Astrocyte of the cerebellum (primary cell): Measurements from ENCODE around the gene CACNA1D.

Source experiments
- DNase-seq: peaks from one replicate; pipeline ENCODE4 v3.0.0-alpha.2; 2011; ENCODE audit warnings: low read depth
- H3K4me3 ChIP-seq: 2 replicates; pipeline ENCODE4 v1.5.1; 2011; ENCODE audit warnings: mild to moderate bottlenecking, low read depth, low read length, moderate library complexity
- CTCF ChIP-seq: IDR thresholded peaks from 2 replicates; pipeline ENCODE4 v1.5.1; 2012; ENCODE audit warnings: low read length, low read depth, moderate library complexity, mild to moderate bottlenecking; ENCODE audit errors: missing control alignments
- in situ Hi-C: cut with HindIII; loops from 2 replicates; pipeline ENCODE4 v1.10.0; 2017; ENCODE audit warnings: low sequenced_read_pairs

Gene CACNA1D

GRCh38 chr3:53860196-53860595 lies 365.8 kb downstream of the CACNA1D start:
- no peak for DNase-seq
- TF ChIP-seq CTCF: no peak
- H3K4me3 ChIP-seq: no peak overlapping the region
- in situ Hi-C loops: no loop called here

GRCh38 chr3:53862241-53862640 lies 367.8 kb downstream of the CACNA1D start:
- H3K4me3 ChIP-seq: no peak overlapping the region
- no peak for TF ChIP-seq CTCF
- in situ Hi-C loops: no loop called here
- DNase-seq: no peak

GRCh38 chr3:53863145-53863544 lies 368.7 kb downstream of the CACNA1D start:
- no peak for DNase-seq
- TF ChIP-seq CTCF: no peak
- in situ Hi-C loops: no loop called here
- H3K4me3 ChIP-seq: no peak overlapping the region
